Calu3 (cell line): Measurements from ENCODE around the gene FCSK. TPM values are rescaled to one million over a fixed set of nuclear protein-coding genes. Genes with fewer than 3 reads are reported as not detected.

Experiments
- BruUV-seq: library from RNA; stranded (reverse); fragments of 400-500 nt; replicated peaks from 2 replicates; lab custom pipeline; 2021; lab: Mats Ljungman, UMichigan
- CTCF ChIA-PET: fragments of 300-600 bp; sonication (Branson Sonifier 250); formaldehyde crosslinking; loops from one replicate; lab custom pipeline; 2022; ENCODE audit warnings: antibody characterized with exemption; lab: Charles Lee
- DNase-seq: peaks from one replicate; pipeline ENCODE4 v3.0.0; 2022
- H3K27ac Mint-ChIP-seq: one replicate; pipeline ENCODE4 v1.8.0; 2022; ENCODE audit warnings: mixed read lengths; ENCODE audit not compliant: unreplicated experiment
- H3K27me3 Mint-ChIP-seq: one replicate; pipeline ENCODE4 v1.8.0; 2022; ENCODE audit warnings: mixed read lengths; ENCODE audit not compliant: unreplicated experiment
- H3K36me3 Mint-ChIP-seq: one replicate; pipeline ENCODE4 v1.8.0; 2022; ENCODE audit warnings: mild to moderate bottlenecking, moderate library complexity, mixed read lengths; ENCODE audit not compliant: insufficient read depth, unreplicated experiment
- H3K4me1 Mint-ChIP-seq: one replicate; pipeline ENCODE4 v1.8.0; 2022; ENCODE audit warnings: mild to moderate bottlenecking, low read depth, mixed read lengths; ENCODE audit not compliant: unreplicated experiment
- H3K4me3 Mint-ChIP-seq: one replicate; pipeline ENCODE4 v1.8.0; 2022; ENCODE audit warnings: mild to moderate bottlenecking, low read depth, moderate library complexity, mixed read lengths; ENCODE audit not compliant: unreplicated experiment
- H3K9me3 Mint-ChIP-seq: one replicate; pipeline ENCODE4 v1.8.0; 2022; ENCODE audit warnings: low read depth, mixed read lengths; ENCODE audit not compliant: unreplicated experiment
- intact Hi-C: fragments of 100-400 bp; cut with micrococcal nuclease; formaldehyde crosslinking; loops from one replicate; pipeline ENCODE4 v1.10.0; 2022; ENCODE audit not compliant: unreplicated experiment
- total RNA-seq: library from RNA; stranded (reverse); gene quantifications from 2 replicates; pipeline ENCODE4 v1.2.3, GENCODE V29; 2022
- TF ChIP-seq, protein P1 (sequence below): fragments of 200-600 bp; IDR thresholded peaks from one replicate; pipeline ENCODE4 v1.8.0; 2022; ENCODE audit warnings: antibody characterized with exemption; ENCODE audit not compliant: unreplicated experiment

FCSK gene
- total RNA-seq, 1 experiment from 2014 or later, result 27.6 TPM

DNA sequence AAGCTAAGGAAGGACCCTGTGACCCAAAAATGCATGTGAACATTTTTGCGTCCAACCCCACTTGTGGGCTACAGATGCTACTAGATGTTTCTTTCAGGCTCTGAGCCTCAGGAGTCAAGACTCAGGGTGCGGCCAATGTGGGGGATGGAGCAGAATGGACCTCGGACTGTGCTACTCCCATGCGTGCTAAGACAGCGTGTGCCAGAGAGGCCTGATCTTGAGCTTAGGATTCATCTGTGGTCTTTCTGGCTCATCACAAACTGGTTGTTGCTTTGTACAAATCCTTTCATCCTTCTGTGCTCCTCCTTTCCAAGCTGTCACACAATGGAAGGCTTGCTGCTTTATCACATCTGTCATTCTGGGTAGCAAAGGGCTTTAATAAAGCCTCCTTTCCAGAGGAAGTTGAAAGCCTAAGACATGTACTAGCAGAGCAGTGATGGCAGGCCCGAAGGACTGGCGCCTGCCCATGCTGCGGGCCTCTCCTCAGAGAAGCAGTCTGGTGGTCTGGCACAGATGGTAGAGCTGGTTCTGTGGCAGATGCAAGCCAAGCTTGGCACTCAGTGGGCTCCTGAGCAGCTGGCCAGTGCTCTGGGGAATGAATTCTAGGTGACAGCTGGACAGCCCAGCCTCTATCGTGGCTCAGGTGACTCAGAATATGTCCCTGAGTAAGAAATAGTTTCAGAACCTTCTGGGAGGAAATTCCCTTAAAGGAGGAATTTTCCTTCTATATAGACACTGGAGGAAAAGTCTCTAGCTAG is 41.2 kb downstream of the FCSK start:
- intact Hi-C loops, result no loop called here
- Mint-ChIP-seq H3K4me1 (no peaks in the 10 kb centered on the region), H3K27me3 (no peaks in the 10 kb centered on the region), H3K4me3 (no peak overlapping the region), H3K27ac (no peak overlapping the region), H3K36me3 (peaks cover 30% of the 10 kb centered on the region), H3K9me3 (no peaks in the 10 kb centered on the region)
- BruUV-seq, result no TSS peak
- TF ChIP-seq, protein P1, sequence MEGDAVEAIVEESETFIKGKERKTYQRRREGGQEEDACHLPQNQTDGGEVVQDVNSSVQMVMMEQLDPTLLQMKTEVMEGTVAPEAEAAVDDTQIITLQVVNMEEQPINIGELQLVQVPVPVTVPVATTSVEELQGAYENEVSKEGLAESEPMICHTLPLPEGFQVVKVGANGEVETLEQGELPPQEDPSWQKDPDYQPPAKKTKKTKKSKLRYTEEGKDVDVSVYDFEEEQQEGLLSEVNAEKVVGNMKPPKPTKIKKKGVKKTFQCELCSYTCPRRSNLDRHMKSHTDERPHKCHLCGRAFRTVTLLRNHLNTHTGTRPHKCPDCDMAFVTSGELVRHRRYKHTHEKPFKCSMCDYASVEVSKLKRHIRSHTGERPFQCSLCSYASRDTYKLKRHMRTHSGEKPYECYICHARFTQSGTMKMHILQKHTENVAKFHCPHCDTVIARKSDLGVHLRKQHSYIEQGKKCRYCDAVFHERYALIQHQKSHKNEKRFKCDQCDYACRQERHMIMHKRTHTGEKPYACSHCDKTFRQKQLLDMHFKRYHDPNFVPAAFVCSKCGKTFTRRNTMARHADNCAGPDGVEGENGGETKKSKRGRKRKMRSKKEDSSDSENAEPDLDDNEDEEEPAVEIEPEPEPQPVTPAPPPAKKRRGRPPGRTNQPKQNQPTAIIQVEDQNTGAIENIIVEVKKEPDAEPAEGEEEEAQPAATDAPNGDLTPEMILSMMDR, result no peak
- DNase-seq, result no peak
- CTCF ChIA-PET, result interaction anchor here (0.6 kb wide), 1 partner anchor 44 kb away, joined by 3 read pairs; no protein-coding TSS in a partner anchor

DNA sequence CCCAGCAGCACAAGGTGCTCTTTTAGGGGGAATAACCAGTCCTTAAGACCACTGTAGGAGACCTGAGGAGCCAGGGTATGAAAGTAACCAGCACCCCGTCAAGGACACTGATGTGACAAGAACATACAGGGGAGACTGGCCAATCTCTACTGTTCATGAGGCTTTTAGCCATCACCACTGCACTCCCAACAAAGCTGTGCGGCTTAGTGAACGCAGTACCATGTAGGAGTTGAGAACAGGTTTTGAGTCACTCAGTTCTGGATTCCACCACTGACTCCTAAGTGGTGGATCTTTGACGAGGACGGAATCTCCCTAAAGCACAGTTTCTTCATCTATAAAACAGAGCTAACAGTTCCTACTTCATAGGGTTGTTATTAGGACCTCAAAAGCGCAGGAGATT is 42.1 kb downstream of the FCSK start:
- TF ChIP-seq, protein P1, result no peak
- Mint-ChIP-seq H3K4me3 (no peak overlapping the region), H3K4me1 (no peaks in the 10 kb centered on the region), H3K36me3 (peaks cover 38% of the 10 kb centered on the region), H3K27ac (no peak overlapping the region), H3K27me3 (no peaks in the 10 kb centered on the region), H3K9me3 (no peaks in the 10 kb centered on the region)
- no TSS peak for BruUV-seq
- CTCF ChIA-PET, result interaction anchor here (0.6 kb wide), 1 partner anchor 43 kb away, joined by 3 read pairs; no protein-coding TSS in a partner anchor
- intact Hi-C loops, result no loop called here
- no peak for DNase-seq

GRCh38 chr16:70508752-70509151 is 54.4 kb downstream of the FCSK start:
- intact Hi-C loops, result no loop called here
- Mint-ChIP-seq H3K36me3 (peaks cover 36% of the 10 kb centered on the region), H3K9me3 (no peaks in the 10 kb centered on the region), H3K27ac (no peak overlapping the region), H3K27me3 (no peaks in the 10 kb centered on the region), H3K4me3 (no peak overlapping the region), H3K4me1 (no peaks in the 10 kb centered on the region)
- no TSS peak for BruUV-seq
- CTCF ChIA-PET, result interaction anchor here (0.6 kb wide), 1 partner anchor 11 kb away, joined by 3 read pairs; no protein-coding TSS in a partner anchor
- TF ChIP-seq, protein P1, result no peak
- DNase-seq, result no peak

GRCh38 chr16:70510216-70510615 is 55.8 kb downstream of the FCSK start:
- intact Hi-C loops, result no loop called here
- DNase-seq, result no peak
- TF ChIP-seq, protein P1, result no peak
- H3K27ac Mint-ChIP-seq, result no peak overlapping the region
- no peaks in the 10 kb centered on the region for H3K27me3 Mint-ChIP-seq
- H3K4me1 Mint-ChIP-seq, result no peaks in the 10 kb centered on the region
- no peak overlapping the region for H3K4me3 Mint-ChIP-seq
- H3K9me3 Mint-ChIP-seq, result no peaks in the 10 kb centered on the region
- H3K36me3 Mint-ChIP-seq, result peaks cover 41% of the 10 kb centered on the region
- BruUV-seq, result no TSS peak
- CTCF ChIA-PET, result no interaction called here
